GM18861 (cell line): ENCODE measurements around the gene ACOX2.
A peak's percentile ranks its signal among the peaks of the same experiment; 100 is the strongest.

Source experiments
- ATAC-seq: cut with Tn5 transposase; IDR thresholded peaks from one replicate; pipeline ENCODE4 v1.9.1; 2021; ENCODE audit not compliant: unreplicated experiment

The ACOX2 gene

GRCh38 chr3:58474967-58475578, 61.9 kb downstream of the ACOX2 start:
- no peak for ATAC-seq

- no peak for ATAC-seq
These were observed 62.6 kb downstream of the ACOX2 start for GRCh38 chr3:58474348-58474911.

- no peak for ATAC-seq
These were observed 63.7 kb downstream of the ACOX2 start for GRCh38 chr3:58473275-58473674.

GRCh38 chr3:58471025-58471887, 65.7 kb downstream of the ACOX2 start:
- ATAC-seq: no peak

DNA sequence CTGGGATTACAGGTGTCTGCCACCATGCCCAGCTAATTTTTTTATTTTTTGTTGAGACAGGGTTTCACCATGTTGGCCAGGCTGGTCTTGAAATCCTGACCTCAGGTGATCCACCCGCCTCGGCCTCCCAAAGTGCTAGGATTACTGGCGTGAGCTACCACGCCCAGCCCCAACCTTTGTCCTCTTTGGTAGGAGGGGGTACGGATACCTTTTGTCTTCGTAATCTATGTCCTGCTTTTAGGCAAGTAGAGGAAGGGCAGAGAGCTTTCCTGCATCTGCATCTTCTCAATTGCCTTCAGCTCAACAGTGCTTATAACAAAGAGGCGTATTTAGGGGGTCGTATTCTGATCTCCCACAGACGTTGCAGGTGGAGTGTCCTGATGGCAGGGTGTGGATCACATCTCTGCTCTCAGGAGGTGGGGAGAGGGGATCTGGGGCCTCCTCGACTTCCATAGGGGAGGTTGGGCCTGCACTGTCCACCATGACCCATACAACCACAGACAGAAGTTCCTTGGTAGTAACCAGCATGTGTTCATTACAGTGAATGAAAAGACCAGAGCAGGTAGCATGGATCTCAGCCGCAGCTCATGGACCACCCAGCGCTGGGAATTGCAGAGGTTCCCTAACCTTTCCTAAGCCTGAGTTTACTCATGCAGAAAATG, 66.5 kb downstream of the ACOX2 start:
- ATAC-seq: no peak

DNA sequence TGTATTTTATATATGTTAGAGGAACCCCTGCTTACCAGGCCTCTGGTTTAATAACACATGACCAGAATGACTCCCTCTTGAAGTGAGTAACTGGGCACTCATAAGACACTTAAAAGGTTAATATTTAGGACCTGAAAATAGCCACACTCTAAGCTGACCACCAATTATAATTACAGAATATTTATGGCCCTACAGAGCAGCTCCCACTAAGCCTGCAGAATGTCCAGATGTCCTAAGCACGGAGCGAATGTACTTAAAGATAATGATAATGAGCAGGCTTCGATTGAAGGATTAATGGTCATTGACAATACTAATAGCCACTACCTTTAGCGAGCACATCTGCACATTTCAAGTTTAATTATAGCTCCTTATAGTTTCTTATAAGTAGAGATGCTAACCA, 67.9 kb downstream of the ACOX2 start:
- no peak for ATAC-seq

DNA sequence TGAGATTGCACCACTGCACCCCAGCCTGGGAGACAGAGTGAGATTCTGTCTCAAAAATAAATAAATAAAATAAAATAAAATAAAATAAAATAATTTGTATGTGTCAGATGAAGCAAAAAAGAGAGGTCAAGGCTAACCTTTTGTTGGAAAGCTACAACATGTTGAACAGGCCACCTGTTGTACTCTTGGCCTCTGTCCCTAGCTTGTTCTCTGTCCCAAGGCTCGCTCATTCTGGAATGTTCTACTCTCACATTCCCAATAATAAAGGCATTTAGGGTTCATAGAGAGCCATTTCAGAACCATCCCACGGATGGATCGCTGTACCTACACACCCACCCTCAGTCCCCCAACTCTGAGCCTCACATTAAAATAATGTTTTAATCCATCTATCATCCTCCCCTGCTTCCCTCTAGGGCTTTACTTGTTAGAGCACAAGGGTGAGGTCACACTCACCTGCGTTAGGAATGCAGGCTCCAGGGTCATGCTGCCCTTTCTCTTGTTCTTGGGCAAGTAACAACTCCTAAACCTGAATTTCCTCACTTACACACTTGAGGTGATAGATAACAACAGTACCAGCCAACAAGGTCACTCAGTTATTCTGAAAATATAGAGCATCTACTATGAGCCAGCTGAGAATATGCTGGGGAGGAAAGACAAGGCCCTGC, 70.0 kb downstream of the ACOX2 start:
- ATAC-seq: no peak

- ATAC-seq: no peak
These were observed 72.1 kb downstream of the ACOX2 start for GRCh38 chr3:58464866-58465265.

- ATAC-seq: no peak
These were observed 73.1 kb downstream of the ACOX2 start for GRCh38 chr3:58463942-58464271.

- ATAC-seq: peak; percentile 86
These were observed 73.6 kb downstream of the ACOX2 start for GRCh38 chr3:58463181-58463941.

- ATAC-seq: no peak
These were observed 74.2 kb downstream of the ACOX2 start for GRCh38 chr3:58462829-58463180.

GRCh38 chr3:58459160-58459559, 77.8 kb downstream of the ACOX2 start:
- no peak for ATAC-seq
